Measurements from ENCODE around the gene ACP2.

- TF ChIP-seq, protein P1, sequence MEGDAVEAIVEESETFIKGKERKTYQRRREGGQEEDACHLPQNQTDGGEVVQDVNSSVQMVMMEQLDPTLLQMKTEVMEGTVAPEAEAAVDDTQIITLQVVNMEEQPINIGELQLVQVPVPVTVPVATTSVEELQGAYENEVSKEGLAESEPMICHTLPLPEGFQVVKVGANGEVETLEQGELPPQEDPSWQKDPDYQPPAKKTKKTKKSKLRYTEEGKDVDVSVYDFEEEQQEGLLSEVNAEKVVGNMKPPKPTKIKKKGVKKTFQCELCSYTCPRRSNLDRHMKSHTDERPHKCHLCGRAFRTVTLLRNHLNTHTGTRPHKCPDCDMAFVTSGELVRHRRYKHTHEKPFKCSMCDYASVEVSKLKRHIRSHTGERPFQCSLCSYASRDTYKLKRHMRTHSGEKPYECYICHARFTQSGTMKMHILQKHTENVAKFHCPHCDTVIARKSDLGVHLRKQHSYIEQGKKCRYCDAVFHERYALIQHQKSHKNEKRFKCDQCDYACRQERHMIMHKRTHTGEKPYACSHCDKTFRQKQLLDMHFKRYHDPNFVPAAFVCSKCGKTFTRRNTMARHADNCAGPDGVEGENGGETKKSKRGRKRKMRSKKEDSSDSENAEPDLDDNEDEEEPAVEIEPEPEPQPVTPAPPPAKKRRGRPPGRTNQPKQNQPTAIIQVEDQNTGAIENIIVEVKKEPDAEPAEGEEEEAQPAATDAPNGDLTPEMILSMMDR (IDR thresholded peaks at IDR 0.05; ENCODE audit: low read length), result no peak
- TF ChIP-seq EZH2 (IDR thresholded peaks at IDR 0.05; ENCODE audit: borderline replicate concordance, low read length), result no peak
These were observed 5.0 kb upstream of the ACP2 start for GRCh38 chr11:47253660-47254059.
